Measurements from ENCODE around the gene CDRT4. TPM values are rescaled to one million over a fixed set of nuclear protein-coding genes. Genes with fewer than 3 reads are reported as not detected.
A peak's percentile ranks its signal among the peaks of the same experiment; 100 is the strongest.

CDRT4 gene
- total RNA-seq, 1 donor from 2014 or later: 0.64 TPM

DNA sequence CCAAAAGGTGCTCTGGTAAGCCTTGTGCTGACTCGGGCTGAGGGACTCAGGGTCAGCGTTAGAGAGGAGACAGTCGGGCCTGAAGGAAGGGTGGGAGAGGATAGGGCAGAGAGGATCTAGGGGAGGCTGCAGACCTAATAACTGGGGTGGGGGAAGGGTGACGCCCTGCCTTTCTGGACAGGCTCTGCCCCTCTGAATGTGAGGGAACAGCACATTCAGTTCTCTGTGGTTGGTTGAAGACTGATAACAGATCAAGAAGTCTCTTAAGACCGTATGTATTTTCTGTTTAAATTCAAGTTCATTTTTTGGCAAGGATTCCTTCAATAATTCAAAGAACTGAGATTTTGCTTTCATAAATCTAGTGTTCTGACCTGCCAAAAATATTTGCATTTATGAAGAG is 69.8 kb downstream of the CDRT4 start:
- DNase-seq (ENCODE audit: low read depth in 2 of 2): no peak

DNA sequence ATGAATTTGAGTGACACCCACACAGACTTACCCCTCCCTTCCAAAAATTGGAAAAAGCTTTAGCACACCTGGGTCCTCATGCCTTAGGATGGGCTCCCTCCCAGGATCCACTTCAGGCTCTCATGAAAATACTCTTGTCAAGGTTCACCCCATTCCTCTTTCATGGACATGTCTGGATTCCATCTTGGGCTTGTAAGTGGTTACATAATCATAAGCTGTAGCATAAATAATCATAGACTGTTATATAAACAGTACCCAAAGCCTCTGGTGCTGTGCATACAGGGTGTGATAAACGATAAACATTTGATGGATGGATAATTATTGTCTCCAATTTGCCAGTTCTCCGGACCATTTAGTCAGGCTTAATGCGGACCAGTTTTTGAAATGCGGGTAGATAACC is 72.3 kb downstream of the CDRT4 start:
- no peak for DNase-seq (ENCODE audit: low read depth in 2 of 2)

DNA sequence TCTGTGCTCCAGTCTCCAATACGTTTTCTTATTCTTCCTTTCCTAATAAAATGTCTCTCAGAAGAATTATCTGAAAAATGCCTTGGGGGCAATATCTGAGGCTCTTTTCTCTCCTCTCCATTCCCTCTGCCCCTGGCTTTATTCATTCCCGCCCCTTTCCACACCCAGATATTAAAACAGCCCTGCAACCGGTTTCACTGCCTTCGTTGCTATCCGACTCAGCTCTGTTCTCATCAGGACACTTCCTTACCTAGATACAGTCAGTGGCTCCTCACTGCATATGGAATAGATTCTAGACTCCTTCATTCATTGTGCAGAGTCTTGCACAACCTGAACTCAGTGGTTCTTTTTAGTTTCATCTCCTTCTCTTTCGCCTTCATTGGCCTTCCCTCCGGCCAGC is 74.0 kb downstream of the CDRT4 start:
- DNase-seq (ENCODE audit: low read depth in 2 of 2): no peak

DNA sequence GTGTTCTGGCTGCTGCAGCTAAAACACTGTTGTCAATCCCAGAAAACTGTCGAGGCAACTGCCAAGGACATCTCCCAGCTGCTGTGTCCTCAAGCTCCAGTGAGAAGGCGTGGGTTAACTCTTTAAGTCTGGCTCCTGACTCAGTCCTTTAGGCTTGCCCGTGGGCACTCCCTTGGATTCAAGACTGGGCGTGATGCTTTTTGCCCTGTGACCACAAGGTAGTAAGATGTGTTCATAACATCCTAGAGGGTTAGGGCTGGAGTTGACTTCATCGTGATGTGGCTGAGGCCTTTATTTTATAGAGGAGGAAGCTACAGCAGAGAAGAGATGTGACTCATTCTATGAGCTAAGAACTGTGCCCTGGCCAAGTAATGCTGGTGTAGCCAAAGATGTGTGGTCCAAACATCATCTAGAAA is 75.1 kb downstream of the CDRT4 start:
- peak in 1 of 2 donors; percentile 37 for DNase-seq (ENCODE audit: low read depth in 2 of 2)

DNA sequence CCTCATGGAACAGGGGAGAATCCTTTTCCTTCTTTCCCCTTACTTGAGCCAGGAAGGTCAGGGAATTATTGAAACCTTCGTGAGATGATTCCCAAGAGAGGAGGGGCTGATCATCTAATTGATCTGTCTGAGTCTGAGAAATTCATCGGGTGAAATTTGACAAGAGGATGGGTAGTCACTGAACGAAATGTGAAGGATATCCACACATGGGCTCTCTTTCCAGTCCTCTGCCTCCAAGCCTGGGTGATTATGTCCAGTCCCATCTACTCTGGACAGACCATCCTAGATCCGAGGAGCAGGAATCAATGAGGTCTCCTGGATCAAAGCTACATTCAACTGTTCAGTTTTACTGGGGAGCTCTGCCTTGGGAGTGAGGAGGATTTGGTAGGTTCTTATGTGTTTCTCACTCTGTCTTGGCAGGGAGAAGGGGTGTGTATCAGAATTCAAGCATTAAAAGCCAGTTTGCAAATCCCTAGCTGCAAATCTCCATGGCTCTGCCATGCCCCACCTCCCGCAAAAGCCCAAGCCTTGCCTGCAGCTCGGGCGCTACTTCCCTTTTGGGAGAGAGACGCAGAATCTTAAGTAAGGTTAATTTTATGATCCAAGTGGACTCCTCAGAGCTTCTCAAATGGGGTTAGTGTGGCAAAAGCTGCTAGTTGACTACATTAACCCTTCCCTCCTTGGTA is 78.9 kb downstream of the CDRT4 start:
- no peak for DNase-seq (ENCODE audit: low read depth in 2 of 2)

DNA sequence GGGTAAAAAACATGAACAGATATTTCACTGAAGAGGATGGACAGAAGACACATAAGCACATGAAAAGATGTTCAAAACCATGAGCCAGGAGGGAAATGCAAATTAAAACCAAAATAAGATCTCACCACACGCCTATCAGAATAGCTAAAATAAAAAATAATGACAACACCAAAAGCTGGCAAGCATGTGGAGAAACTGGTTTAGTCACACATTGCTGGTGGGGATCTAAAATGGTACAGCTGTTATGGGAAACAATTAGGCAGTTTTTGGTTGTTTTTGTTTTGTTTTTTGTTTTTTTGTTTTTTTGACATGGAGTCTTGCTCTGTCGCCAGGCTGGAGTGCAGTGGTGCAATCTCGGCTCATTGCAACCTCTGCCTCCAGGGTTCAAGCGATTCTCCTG is 81.3 kb downstream of the CDRT4 start:
- no peak for DNase-seq (ENCODE audit: low read depth in 2 of 2)

Other genes with a start within 250 kb of the CDRT4 start
- 30.8 and 40.2 TPM in 2 replicates for gene PMP22, start 202.3 kb downstream of the CDRT4 start, total RNA-seq
- not detected in 2 replicates for gene TEKT3, start 126.0 kb downstream of the CDRT4 start, total RNA-seq
- 9.9 and 10.3 TPM in 2 replicates for gene TVP23C, start 95.9 kb upstream of the CDRT4 start, total RNA-seq
- gene FBXW10B, start 152.1 kb upstream of the CDRT4 start, total RNA-seq: 0.13 TPM in 1 of 2 replicates, not detected in the other
- gene TRIM16, start 216.7 kb upstream of the CDRT4 start, total RNA-seq: 41.5 and 58.3 TPM in 2 replicates
- 25.4 and 37.0 TPM in 2 replicates for gene ZNF286A, start 232.1 kb upstream of the CDRT4 start, total RNA-seq